Measurements from ENCODE around the gene ZMIZ1. TPM values are rescaled to one million over a fixed set of nuclear protein-coding genes. Genes with fewer than 3 reads are reported as not detected.

The ZMIZ1 gene
- total and polyA plus RNA-seq, 4 donors: 3.9 to 19.1 (median 9.8) TPM

- no peak for DNase-seq (ENCODE audit: low spot score)
- Histone ChIP-seq H3K27me3 (ENCODE audit: control insufficient read depth in 4 of 4, insufficient read depth in 4 of 4, low read length in 3 of 4) (no peaks in the 10 kb centered on the region), H3K4me1 (ENCODE audit: control insufficient read depth in 4 of 4, insufficient read depth in 4 of 4, low read length in 3 of 4) (peaks cover 7 to 30% (median 19%) of the 10 kb centered on the region in 4 donors), H3K36me3 (ENCODE audit: control insufficient read depth in 4 of 4, insufficient read depth in 3 of 4, low read depth in 1 of 4, low read length in 3 of 4) (peaks cover 0 to 11% (median 6%) of the 10 kb centered on the region in 4 donors), H3K27ac (ENCODE audit: low read depth in 1 of 2, low read length in 2 of 2) (no peak overlapping the region), H3K9me3 (ENCODE audit: control insufficient read depth in 4 of 4, low read length in 3 of 4) (no peaks in the 10 kb centered on the region), H3K4me3 (ENCODE audit: low read depth in 1 of 3, low read length in 3 of 3) (no peak overlapping the region), H3K9ac (ENCODE audit: low read depth in 1 of 2, low read length in 2 of 2) (no peak overlapping the region)
- WGBS: 88% methylated on average over 13 of the region's 13 CpGs
- TF ChIP-seq FOXA1 (IDR thresholded peaks at IDR 0.05) (no peak), JUND (IDR thresholded peaks at IDR 0.05) (no peak), YY1 (IDR thresholded peaks at IDR 0.05) (no peak), ZBTB33 (IDR thresholded peaks at IDR 0.05) (no peak), TAF1 (conservative IDR thresholded peaks at IDR 0.05) (no peak), EGR1 (IDR thresholded peaks at IDR 0.05; ENCODE audit: low read depth in 2 of 2) (no peak), REST (IDR thresholded peaks at IDR 0.05) (no peak), HNF4A (conservative IDR thresholded peaks at IDR 0.05) (no peak), CTCF (IDR thresholded peaks at IDR 0.05; ENCODE audit: low read depth, low read length, missing input control) (no peak), RAD21 (IDR thresholded peaks at IDR 0.05) (no peak), RXRA (IDR thresholded peaks at IDR 0.05) (no peak), FOXA2 (IDR thresholded peaks at IDR 0.05) (no peak), NR2F2 (IDR thresholded peaks at IDR 0.05) (no peak), GABPA (IDR thresholded peaks at IDR 0.05 in 1 of 2, conservative IDR thresholded peaks at IDR 0.05 in 1 of 2) (no peak), MAX (IDR thresholded peaks at IDR 0.05) (no peak), SP1 (IDR thresholded peaks at IDR 0.05) (no peak)
Measured at GRCh38 chr10:79142522-79143309, 74.0 kb downstream of the ZMIZ1 start.
